Measurements from ENCODE around the gene HBG1. TPM values are rescaled to one million over a fixed set of nuclear protein-coding genes. Genes with fewer than 3 reads are reported as not detected.

Gene HBG1
- total and polyA plus RNA-seq, 2 of the 4 experiments (the other 2 are of a cell fraction) = not detected

GRCh38 chr11:5274395-5274794 is 24.7 kb upstream of the HBG1 start (continued):
- TF ChIP-seq CTCF (conservative IDR thresholded peaks at IDR 0.05; ENCODE audit: low read depth, low read length) = no peak
- TF ChIP-seq CEBPB (IDR thresholded peaks at IDR 0.05; ENCODE audit: low read depth, low read length) = no peak
- TF ChIP-seq MXI1 (IDR thresholded peaks at IDR 0.05; ENCODE audit: borderline replicate concordance, low read depth, low read length) = no peak
- no peak for TF ChIP-seq RCOR1 (IDR thresholded peaks at IDR 0.05; ENCODE audit: insufficient replicate concordance, low read length)

- DNase-seq (no peak), ATAC-seq (ENCODE audit: low read depth) (no peak)
- no peak overlapping the region for H3K56ac ChIP-seq (ENCODE audit: extremely low read depth, insufficient read depth, low read length)
- no peak overlapping the region for H2AK5ac ChIP-seq (ENCODE audit: low read depth, low read length)
- H3K4me2 ChIP-seq (ENCODE audit: low read depth, low read length) = no peak overlapping the region
- dilution Hi-C loops (cut with HindIII; ENCODE audit: low sequenced_read_pairs, unreplicated experiment) = no loop called here
- H3K4me1 ChIP-seq (ENCODE audit: control insufficient read depth, insufficient read depth, low read length) = peaks cover 3% of the 10 kb centered on the region
- no peak overlapping the region for H3K27ac ChIP-seq (ENCODE audit: insufficient read depth, low read length)
- H2AFZ ChIP-seq (replicated peaks; ENCODE audit: low read length, poor library complexity) = no peak overlapping the region
- no peak overlapping the region for H4K91ac ChIP-seq (ENCODE audit: insufficient read depth, low read depth, low read length)
- no peaks in the 10 kb centered on the region for H3K27me3 ChIP-seq (ENCODE audit: control insufficient read depth, insufficient read depth, low read length)
- BruUV-seq (replicated peaks) = no TSS peak
- H4K8ac ChIP-seq (ENCODE audit: low read depth in 2 of 2, low read length in 2 of 2) = no peak overlapping the region
- H3K4ac ChIP-seq (ENCODE audit: low read depth, low read length) = no peak overlapping the region
- no peak overlapping the region for H3K9ac ChIP-seq (ENCODE audit: low read depth, low read length)
- POLR2A ChIA-PET (ENCODE audit: unreplicated experiment) = no interaction called here
- H2BK5ac ChIP-seq (ENCODE audit: low read depth, low read length, poor library complexity, severe bottlenecking) = no peak overlapping the region
- peak overlapping the region; percentile 64 for H2BK120ac ChIP-seq (ENCODE audit: low read depth, low read length)
- intact Hi-C loops (cut with micrococcal nuclease) = no loop called here
- H2BK15ac ChIP-seq (ENCODE audit: low read depth, low read length) = no peak overlapping the region
- WGBS, 2 experiments (ENCODE audit: extremely low coverage in 2 of 2, insufficient read length in 1 of 2) = no CpG with 5 or more reads among the region's 4 CpGs
- CTCF ChIA-PET = no interaction called here
- peaks cover 3% of the 10 kb centered on the region for H3K9me1 ChIP-seq (ENCODE audit: insufficient read depth, low read length)
- in situ Hi-C loops (cut with MboI; ENCODE audit: low sequenced_read_pairs) = no loop called here
- H3K9me3 ChIP-seq (ENCODE audit: control insufficient read depth, insufficient read depth, low read length) = no peaks in the 10 kb centered on the region
- no peak overlapping the region for H4K5ac ChIP-seq (ENCODE audit: low read depth, low read length)
- H3K18ac ChIP-seq (ENCODE audit: low read depth, low read length) = no peak overlapping the region
- H3K36me3 ChIP-seq (ENCODE audit: control insufficient read depth, insufficient read depth, low read length) = no peaks in the 10 kb centered on the region
- peak overlapping the region; percentile 50; the same call in 1 of the 2 replicates for H3K14ac ChIP-seq (replicated peaks; ENCODE audit: low read depth, low read length)
- no peaks in the 10 kb centered on the region for H4K20me1 ChIP-seq (ENCODE audit: insufficient read depth, low read length)
- no peaks in the 10 kb centered on the region for H3K79me1 ChIP-seq (ENCODE audit: low read depth in 1 of 2, low read length in 2 of 2)
- peak overlapping the region; percentile 82 for H2BK20ac ChIP-seq (ENCODE audit: low read depth, low read length)
- no peak overlapping the region for H3K4me3 ChIP-seq (ENCODE audit: insufficient read depth, low read depth, low read length)
- H3K23ac ChIP-seq (ENCODE audit: low read depth, low read length) = no peak overlapping the region
- no peak overlapping the region for H2AK9ac ChIP-seq (replicated peaks; ENCODE audit: low read depth, low read length, poor library complexity)
- no peak for TF ChIP-seq MXI1 (IDR thresholded peaks at IDR 0.05; ENCODE audit: borderline replicate concordance, low read depth, low read length)
- TF ChIP-seq SMC3 (IDR thresholded peaks at IDR 0.05; ENCODE audit: low read depth, low read length) = no peak
- no peak for TF ChIP-seq RCOR1 (IDR thresholded peaks at IDR 0.05; ENCODE audit: insufficient replicate concordance, low read length)
- TF ChIP-seq RAD21 (IDR thresholded peaks at IDR 0.05; ENCODE audit: low read length) = no peak
- TF ChIP-seq RFX5 (IDR thresholded peaks at IDR 0.05; ENCODE audit: low read depth, low read length) = no peak
- TF ChIP-seq POLR2A (IDR thresholded peaks at IDR 0.05; ENCODE audit: low read depth, low read length) = no peak
- TF ChIP-seq CEBPB (IDR thresholded peaks at IDR 0.05; ENCODE audit: low read depth, low read length) = no peak
- TF ChIP-seq MAZ (IDR thresholded peaks at IDR 0.05; ENCODE audit: borderline replicate concordance, low read depth, low read length) = no peak
- TF ChIP-seq USF2 (IDR thresholded peaks at IDR 0.05; ENCODE audit: low read depth, low read length) = no peak
- TF ChIP-seq BHLHE40 (IDR thresholded peaks at IDR 0.05; ENCODE audit: low read depth, low read length) = no peak
- TF ChIP-seq CTCF (conservative IDR thresholded peaks at IDR 0.05; ENCODE audit: low read depth, low read length) = no peak
These were observed 22.8 kb upstream of the HBG1 start for GRCh38 chr11:5272395-5273017.
